ENCODE data around the gene GDPD1.
"Not testable (repeated sequence)": the region's sequence is repeated elsewhere in the genome, so short reads cannot be mapped to it uniquely, and the experiment has no call there.

The GDPD1 gene

GRCh38 chr17:59193336-59193862, 26.9 kb upstream of the GDPD1 start:
- Histone ChIP-seq H3K4me3 (ENCODE audit: low read length) (no peak overlapping the region), H3K36me3 (ENCODE audit: insufficient read depth, low read depth, low read length) (peaks cover 84% of the 10 kb centered on the region), H3K9me3 (ENCODE audit: insufficient read depth, low read depth, low read length) (no peaks in the 10 kb centered on the region), H3K27ac (ENCODE audit: low read length) (no peak overlapping the region), H3K27me3 (ENCODE audit: insufficient read depth, low read length) (no peaks in the 10 kb centered on the region), H3K9ac (ENCODE audit: low read depth, low read length) (no peak overlapping the region), H3K4me1 (ENCODE audit: insufficient read depth, low read length) (no peaks in the 10 kb centered on the region)

- no peak overlapping the region for H3K4me3 ChIP-seq (ENCODE audit: low read length)
- no peaks in the 10 kb centered on the region for H3K27me3 ChIP-seq (ENCODE audit: insufficient read depth, low read length)
- H3K27ac ChIP-seq (ENCODE audit: low read length): no peak overlapping the region
- H3K9ac ChIP-seq (ENCODE audit: low read depth, low read length): no peak overlapping the region
- H3K9me3 ChIP-seq (ENCODE audit: insufficient read depth, low read depth, low read length): no peaks in the 10 kb centered on the region
- no peaks in the 10 kb centered on the region for H3K4me1 ChIP-seq (ENCODE audit: insufficient read depth, low read length)
- H3K36me3 ChIP-seq (ENCODE audit: insufficient read depth, low read depth, low read length): peaks cover 88% of the 10 kb centered on the region
Observed at GRCh38 chr17:59199398-59199797, 20.9 kb upstream of the GDPD1 start.

GRCh38 chr17:59202320-59202719, 18.0 kb upstream of the GDPD1 start:
- Histone ChIP-seq H3K4me1 (ENCODE audit: insufficient read depth, low read length) (no peaks in the 10 kb centered on the region), H3K27ac (ENCODE audit: low read length) (no peak overlapping the region), H3K9me3 (ENCODE audit: insufficient read depth, low read depth, low read length) (no peaks in the 10 kb centered on the region), H3K4me3 (ENCODE audit: low read length) (no peak overlapping the region), H3K36me3 (ENCODE audit: insufficient read depth, low read depth, low read length) (peaks cover 60% of the 10 kb centered on the region), H3K27me3 (ENCODE audit: insufficient read depth, low read length) (no peaks in the 10 kb centered on the region), H3K9ac (ENCODE audit: low read depth, low read length) (no peak overlapping the region)

GRCh38 chr17:59219370-59219769, 941 bp upstream of the GDPD1 start:
- Histone ChIP-seq H3K9me3 (ENCODE audit: insufficient read depth, low read depth, low read length) (no peaks in the 10 kb centered on the region), H3K36me3 (ENCODE audit: insufficient read depth, low read depth, low read length) (peaks cover 5% of the 10 kb centered on the region), H3K27me3 (ENCODE audit: insufficient read depth, low read length) (no peaks in the 10 kb centered on the region), H3K9ac (ENCODE audit: low read depth, low read length) (no peak overlapping the region; the same call in 1 of the 2 replicates), H3K4me1 (ENCODE audit: insufficient read depth, low read length) (peaks cover 3% of the 10 kb centered on the region; the same call in 1 of the 2 replicates), H3K4me3 (ENCODE audit: low read length) (no peak overlapping the region), H3K27ac (ENCODE audit: low read length) (no peak overlapping the region)

- Histone ChIP-seq H3K9ac (ENCODE audit: low read depth, low read length) (peak overlapping the region; percentile 68; the same call in 1 of the 2 replicates), H3K27me3 (ENCODE audit: insufficient read depth, low read length) (no peaks in the 10 kb centered on the region), H3K27ac (ENCODE audit: low read length) (peak overlapping the region; percentile 78), H3K36me3 (ENCODE audit: insufficient read depth, low read depth, low read length) (peaks cover 2% of the 10 kb centered on the region), H3K9me3 (ENCODE audit: insufficient read depth, low read depth, low read length) (no peaks in the 10 kb centered on the region), H3K4me3 (ENCODE audit: low read length) (peak overlapping the region; percentile 98), H3K4me1 (ENCODE audit: insufficient read depth, low read length) (peaks cover 3% of the 10 kb centered on the region; the same call in 1 of the 2 replicates)
Observed at GRCh38 chr17:59219992-59220327, 351 bp upstream of the GDPD1 start.

- Histone ChIP-seq H3K27ac (ENCODE audit: low read length) (no peak overlapping the region), H3K9ac (ENCODE audit: low read depth, low read length) (peak overlapping the region; percentile 94; the same call in 1 of the 2 replicates), H3K4me1 (ENCODE audit: insufficient read depth, low read length) (peaks cover 3% of the 10 kb centered on the region; the same call in 1 of the 2 replicates), H3K4me3 (ENCODE audit: low read length) (peak overlapping the region; percentile 98), H3K36me3 (ENCODE audit: insufficient read depth, low read depth, low read length) (no peaks in the 10 kb centered on the region), H3K9me3 (ENCODE audit: insufficient read depth, low read depth, low read length) (no peaks in the 10 kb centered on the region), H3K27me3 (ENCODE audit: insufficient read depth, low read length) (no peaks in the 10 kb centered on the region)
Observed at GRCh38 chr17:59221159-59221847, 992 bp downstream of the GDPD1 start.

- Histone ChIP-seq H3K9ac (ENCODE audit: low read depth, low read length) (no peak overlapping the region), H3K9me3 (ENCODE audit: insufficient read depth, low read depth, low read length) (no peaks in the 10 kb centered on the region), H3K4me3 (ENCODE audit: low read length) (no peak overlapping the region), H3K36me3 (ENCODE audit: insufficient read depth, low read depth, low read length) (no peaks in the 10 kb centered on the region), H3K27ac (ENCODE audit: low read length) (no peak overlapping the region), H3K27me3 (ENCODE audit: insufficient read depth, low read length) (no peaks in the 10 kb centered on the region), H3K4me1 (ENCODE audit: insufficient read depth, low read length) (peaks cover 3% of the 10 kb centered on the region; the same call in 1 of the 2 replicates)
Observed at GRCh38 chr17:59223813-59224212, 3.5 kb downstream of the GDPD1 start.

- not testable (repeated sequence) for H3K9ac ChIP-seq (ENCODE audit: low read depth, low read length); H3K9me3 ChIP-seq (ENCODE audit: insufficient read depth, low read depth, low read length); H3K4me1 ChIP-seq (ENCODE audit: insufficient read depth, low read length); H3K4me3 ChIP-seq (ENCODE audit: low read length); H3K27ac ChIP-seq (ENCODE audit: low read length); H3K27me3 ChIP-seq (ENCODE audit: insufficient read depth, low read length); H3K36me3 ChIP-seq (ENCODE audit: insufficient read depth, low read depth, low read length)
Observed at GRCh38 chr17:59228588-59228987, 8.3 kb downstream of the GDPD1 start.

- no peak overlapping the region for H3K9ac ChIP-seq (ENCODE audit: low read depth, low read length)
Observed at GRCh38 chr17:59230764-59231163, 10.5 kb downstream of the GDPD1 start.

GRCh38 chr17:59234631-59235030, 14.3 kb downstream of the GDPD1 start:
- Histone ChIP-seq H3K27me3 (ENCODE audit: insufficient read depth, low read length) (no peaks in the 10 kb centered on the region), H3K9ac (ENCODE audit: low read depth, low read length) (no peak overlapping the region), H3K4me1 (ENCODE audit: insufficient read depth, low read length) (no peaks in the 10 kb centered on the region), H3K9me3 (ENCODE audit: insufficient read depth, low read depth, low read length) (no peaks in the 10 kb centered on the region), H3K36me3 (ENCODE audit: insufficient read depth, low read depth, low read length) (no peaks in the 10 kb centered on the region), H3K27ac (ENCODE audit: low read length) (no peak overlapping the region), H3K4me3 (ENCODE audit: low read length) (no peak overlapping the region)

More at GRCh38 chr17:59230764-59231163, 10.5 kb downstream of the GDPD1 start:
- Histone ChIP-seq H3K27me3 (ENCODE audit: insufficient read depth, low read length) (no peaks in the 10 kb centered on the region), H3K4me1 (ENCODE audit: insufficient read depth, low read length) (no peaks in the 10 kb centered on the region), H3K4me3 (ENCODE audit: low read length) (no peak overlapping the region), H3K27ac (ENCODE audit: low read length) (no peak overlapping the region), H3K36me3 (ENCODE audit: insufficient read depth, low read depth, low read length) (no peaks in the 10 kb centered on the region), H3K9me3 (ENCODE audit: insufficient read depth, low read depth, low read length) (no peaks in the 10 kb centered on the region)

- no peak overlapping the region for H3K9ac ChIP-seq (ENCODE audit: low read depth, low read length)
- H3K4me3 ChIP-seq (ENCODE audit: low read length): no peak overlapping the region
Observed at GRCh38 chr17:59238906-59239305, 18.6 kb downstream of the GDPD1 start.

GRCh38 chr17:59244081-59244480, 23.8 kb downstream of the GDPD1 start:
- no peak overlapping the region for H3K27ac ChIP-seq (ENCODE audit: low read length)
- no peaks in the 10 kb centered on the region for H3K4me1 ChIP-seq (ENCODE audit: insufficient read depth, low read length)
- no peak overlapping the region for H3K9ac ChIP-seq (ENCODE audit: low read depth, low read length)
- H3K36me3 ChIP-seq (ENCODE audit: insufficient read depth, low read depth, low read length): no peaks in the 10 kb centered on the region
- no peak overlapping the region for H3K4me3 ChIP-seq (ENCODE audit: low read length)
- no peaks in the 10 kb centered on the region for H3K27me3 ChIP-seq (ENCODE audit: insufficient read depth, low read length)
- no peaks in the 10 kb centered on the region for H3K9me3 ChIP-seq (ENCODE audit: insufficient read depth, low read depth, low read length)

More at GRCh38 chr17:59238906-59239305, 18.6 kb downstream of the GDPD1 start:
- Histone ChIP-seq H3K4me1 (ENCODE audit: insufficient read depth, low read length) (no peaks in the 10 kb centered on the region), H3K27ac (ENCODE audit: low read length) (no peak overlapping the region), H3K36me3 (ENCODE audit: insufficient read depth, low read depth, low read length) (no peaks in the 10 kb centered on the region), H3K27me3 (ENCODE audit: insufficient read depth, low read length) (no peaks in the 10 kb centered on the region), H3K9me3 (ENCODE audit: insufficient read depth, low read depth, low read length) (no peaks in the 10 kb centered on the region)

All from iPS-20b (cell line).